OCI-LY7 (cell line): ENCODE results near the gene HIVEP2.

ENCODE experiments used
- CTCF ChIP-seq: fragments of 200-600 bp; sonication (generic); conservative IDR thresholded peaks from 2 replicates; pipeline ENCODE4 v1.5.1; 2014; ENCODE audit warnings: mild to moderate bottlenecking, antibody characterized with exemption, low read length, moderate library complexity, mixed read lengths
- EZH2phosphoT487 ChIP-seq: fragments of 200-600 bp; sonication (generic); IDR thresholded peaks from 2 replicates; pipeline ENCODE4 v1.6.1; 2018; ENCODE audit warnings: low read depth, borderline replicate concordance, mild to moderate bottlenecking, mixed run types, antibody characterized with exemption, low read length, moderate library complexity, mixed read lengths

GRCh38 chr6:142758629-142759025 is 186.3 kb downstream of the HIVEP2 start:
- TF ChIP-seq CTCF (no peak), EZH2phosphoT487 (no peak)
